Effector memory CD4-positive, alpha-beta T cell (primary cell): ENCODE measurements around the gene EFTUD2.
"Not testable (repeated sequence)": the region's sequence is repeated elsewhere in the genome, so short reads cannot be mapped to it uniquely, and the experiment has no call there.

Experiments used
- DNase-seq, 3 donors: peaks; one replicate each; pipeline ENCODE4 v3.0.0-alpha.2; 2020
- H3K27ac ChIP-seq: 2 replicates; pipeline ENCODE4 v1.7.0; 2013; ENCODE audit warnings: mild to moderate bottlenecking, low read length, moderate library complexity; ENCODE audit not compliant: insufficient read depth, poor library complexity, severe bottlenecking
- H3K27me3 ChIP-seq: replicated peaks from 2 replicates; pipeline ENCODE4 v1.7.0; 2013; ENCODE audit warnings: mild to moderate bottlenecking, low read length; ENCODE audit not compliant: insufficient read depth, control insufficient read depth, poor library complexity, severe bottlenecking
- H3K36me3 ChIP-seq: 2 replicates; pipeline ENCODE4 v1.7.0; 2013; ENCODE audit warnings: mild to moderate bottlenecking, low read length, moderate library complexity; ENCODE audit not compliant: control insufficient read depth, insufficient read depth
- H3K4me1 ChIP-seq: 2 replicates; pipeline ENCODE4 v1.7.0; 2013; ENCODE audit warnings: low read length, mild to moderate bottlenecking; ENCODE audit not compliant: control insufficient read depth, insufficient read depth, poor library complexity, severe bottlenecking
- H3K4me3 ChIP-seq: 2 replicates; pipeline ENCODE4 v1.7.0; 2013; ENCODE audit warnings: low read length, low read depth, mild to moderate bottlenecking; ENCODE audit not compliant: insufficient read depth, poor library complexity, severe bottlenecking
- H3K9me3 ChIP-seq: 2 replicates; pipeline ENCODE4 v1.7.0; 2013; ENCODE audit warnings: mild to moderate bottlenecking, low read length, moderate library complexity; ENCODE audit not compliant: control insufficient read depth

EFTUD2 gene

DNA sequence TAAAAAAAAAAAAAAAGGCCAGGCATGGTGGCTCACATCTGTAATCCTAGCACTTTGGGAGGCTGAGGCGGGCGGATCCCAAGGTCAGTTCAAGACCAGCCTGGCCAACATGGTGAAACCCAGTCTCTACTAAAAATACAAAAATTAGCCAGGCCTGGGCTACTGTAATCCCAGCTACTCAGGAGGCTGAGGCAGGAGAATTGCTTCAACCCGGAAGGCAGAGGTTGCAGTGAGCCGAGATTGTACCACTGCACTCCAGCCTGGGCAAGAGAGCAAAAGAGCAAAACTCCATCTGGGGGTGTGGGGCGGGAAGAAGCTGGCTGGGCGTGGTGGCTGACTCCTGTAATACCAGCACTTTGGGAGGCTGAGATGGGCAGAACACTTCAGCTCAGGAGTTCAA lies 80.7 kb downstream of the EFTUD2 start:
- not testable (repeated sequence) for H3K27me3 ChIP-seq, H3K4me1 ChIP-seq, H3K27ac ChIP-seq, H3K36me3 ChIP-seq, H3K9me3 ChIP-seq, H3K4me3 ChIP-seq, DNase-seq

DNA sequence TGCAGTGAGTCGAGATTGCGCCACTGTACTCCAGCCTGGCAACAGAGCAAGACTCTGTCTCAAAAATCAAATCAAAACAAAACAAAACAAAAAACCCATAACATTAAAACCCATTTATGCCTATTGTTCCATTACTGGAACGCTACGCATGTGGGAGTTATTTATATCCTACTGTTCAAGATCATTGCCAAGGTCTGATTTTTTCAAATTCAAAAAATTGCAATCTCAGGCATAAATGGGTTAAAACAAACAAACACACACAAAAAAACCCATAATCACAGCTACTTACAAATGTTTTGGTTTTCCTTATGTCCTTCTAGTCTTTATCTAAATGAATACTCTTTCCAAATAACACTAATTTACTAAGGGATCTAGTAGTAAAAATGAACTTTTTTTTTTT lies 87.0 kb downstream of the EFTUD2 start:
- Histone ChIP-seq H3K27me3 (no peaks in the 10 kb centered on the region), H3K36me3 (no peaks in the 10 kb centered on the region), H3K9me3 (no peaks in the 10 kb centered on the region), H3K4me3 (no peak overlapping the region), H3K4me1 (no peaks in the 10 kb centered on the region), H3K27ac (no peak overlapping the region)
- no peak for DNase-seq

DNA sequence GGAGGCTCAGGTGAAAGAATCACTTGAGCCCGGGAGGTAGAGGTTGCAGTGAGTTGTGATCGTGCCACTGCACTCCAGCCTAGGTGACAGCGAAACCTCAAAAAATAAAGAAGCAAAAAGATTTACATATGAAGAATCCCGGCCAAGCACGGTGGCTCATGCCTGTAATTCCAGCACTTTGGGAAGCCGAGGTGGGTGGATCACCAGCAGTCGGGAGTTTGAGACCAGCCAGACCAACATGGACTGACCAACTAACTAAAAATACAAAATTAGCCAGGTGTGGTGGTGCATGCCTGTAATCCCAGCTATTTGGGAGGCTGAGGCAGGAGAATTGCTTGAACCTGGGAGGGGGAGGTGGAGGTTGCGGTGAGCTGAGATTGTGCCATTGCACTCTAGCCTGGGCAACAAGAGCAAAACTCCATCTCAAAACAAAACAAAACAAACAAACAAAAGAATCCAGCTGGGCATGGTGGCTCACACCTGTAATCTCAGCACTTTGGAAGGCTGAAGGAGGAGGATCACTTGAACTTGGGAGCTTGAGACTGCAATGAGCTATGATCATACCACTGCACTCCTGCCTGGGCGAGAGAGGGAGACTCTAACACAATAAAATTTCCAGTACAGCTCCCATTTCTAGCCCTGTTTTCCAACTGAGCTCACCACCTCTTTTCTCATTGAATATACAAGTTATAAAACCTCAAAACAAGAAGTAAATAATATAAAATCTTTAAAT lies 90.4 kb downstream of the EFTUD2 start:
- H3K36me3 ChIP-seq, H3K4me1 ChIP-seq, H3K27ac ChIP-seq, DNase-seq, H3K4me3 ChIP-seq, H3K9me3 ChIP-seq, H3K27me3 ChIP-seq: not testable (repeated sequence)

DNA sequence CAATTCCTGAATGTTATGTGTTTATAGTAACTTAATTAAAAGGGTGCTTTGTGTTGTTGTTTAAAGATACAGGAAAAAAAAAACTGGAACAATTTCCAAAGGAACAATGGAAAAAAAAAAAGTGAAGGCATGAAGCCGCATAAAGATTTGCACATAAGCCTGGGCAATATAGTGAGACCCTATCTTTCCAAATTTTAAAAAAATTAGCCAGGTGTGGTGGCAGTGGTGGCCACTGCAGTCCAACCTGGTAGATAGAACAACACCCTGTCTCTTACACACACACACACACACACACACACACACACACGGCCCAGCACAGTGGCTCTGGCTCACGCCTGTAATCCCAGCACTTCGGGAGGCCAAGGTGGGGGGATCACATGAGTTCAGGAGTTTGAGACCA lies 91.1 kb downstream of the EFTUD2 start:
- H3K9me3 ChIP-seq: no peaks in the 10 kb centered on the region
- no peak overlapping the region for H3K4me3 ChIP-seq
- no peaks in the 10 kb centered on the region for H3K4me1 ChIP-seq
- DNase-seq: no peak
- H3K27ac ChIP-seq: no peak overlapping the region
- H3K27me3 ChIP-seq: no peaks in the 10 kb centered on the region
- H3K36me3 ChIP-seq: no peaks in the 10 kb centered on the region

DNA sequence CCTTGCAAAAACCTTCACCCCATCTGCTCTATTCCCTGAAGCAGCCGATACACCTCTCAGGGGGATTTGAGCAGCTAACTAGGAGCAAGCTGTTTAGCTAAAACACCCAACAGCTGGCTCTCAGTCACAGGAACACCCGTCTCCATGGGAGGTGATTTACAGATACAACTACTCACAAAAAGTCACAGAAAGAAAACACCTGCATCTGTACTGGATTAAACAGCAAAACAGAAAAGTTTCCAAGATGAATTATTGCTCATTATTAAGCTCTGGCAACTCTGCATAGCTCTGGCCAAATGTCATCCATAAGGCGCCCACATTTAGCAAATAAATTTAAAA lies 91.5 kb downstream of the EFTUD2 start:
- Histone ChIP-seq H3K9me3 (no peaks in the 10 kb centered on the region), H3K27ac (no peak overlapping the region), H3K36me3 (no peaks in the 10 kb centered on the region), H3K4me1 (no peaks in the 10 kb centered on the region), H3K4me3 (no peak overlapping the region), H3K27me3 (no peaks in the 10 kb centered on the region)
- no peak for DNase-seq

DNA sequence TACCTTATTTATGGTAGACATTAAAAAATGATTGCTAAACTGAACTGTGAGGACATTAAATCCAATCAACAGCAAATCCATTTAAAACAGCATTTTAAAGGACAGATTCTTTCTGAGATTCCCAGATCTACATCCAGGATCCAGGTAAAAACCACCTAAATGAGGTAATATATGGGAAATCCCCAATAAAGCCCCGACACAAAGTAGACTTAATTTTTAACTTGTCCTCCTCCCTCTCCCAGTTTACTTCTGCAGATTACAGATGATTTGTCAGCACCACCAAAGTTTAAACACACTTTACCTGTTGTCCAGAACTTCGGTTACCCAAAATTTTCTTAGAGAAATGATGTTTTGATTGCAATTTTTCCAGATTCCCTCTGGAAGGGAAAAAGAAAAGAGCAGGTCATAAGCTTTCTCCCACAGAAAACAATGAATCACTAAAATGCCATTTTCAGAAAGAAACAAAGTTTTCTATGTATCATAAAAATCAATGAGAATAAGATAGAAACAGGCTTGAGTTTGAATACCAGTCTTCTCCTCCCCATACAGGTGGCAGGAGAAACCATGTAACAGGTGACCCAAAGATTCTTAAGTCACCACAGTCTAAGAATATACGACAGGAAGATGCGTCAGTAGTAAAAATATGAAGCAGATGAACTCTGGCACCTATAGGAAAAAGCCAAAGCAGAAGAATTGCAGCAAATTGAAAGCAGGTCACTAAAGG lies 92.0 kb downstream of the EFTUD2 start:
- no peak overlapping the region for H3K4me3 ChIP-seq
- H3K27ac ChIP-seq: no peak overlapping the region
- H3K27me3 ChIP-seq: no peaks in the 10 kb centered on the region
- no peaks in the 10 kb centered on the region for H3K4me1 ChIP-seq
- no peaks in the 10 kb centered on the region for H3K9me3 ChIP-seq
- no peaks in the 10 kb centered on the region for H3K36me3 ChIP-seq
- DNase-seq: no peak

DNA sequence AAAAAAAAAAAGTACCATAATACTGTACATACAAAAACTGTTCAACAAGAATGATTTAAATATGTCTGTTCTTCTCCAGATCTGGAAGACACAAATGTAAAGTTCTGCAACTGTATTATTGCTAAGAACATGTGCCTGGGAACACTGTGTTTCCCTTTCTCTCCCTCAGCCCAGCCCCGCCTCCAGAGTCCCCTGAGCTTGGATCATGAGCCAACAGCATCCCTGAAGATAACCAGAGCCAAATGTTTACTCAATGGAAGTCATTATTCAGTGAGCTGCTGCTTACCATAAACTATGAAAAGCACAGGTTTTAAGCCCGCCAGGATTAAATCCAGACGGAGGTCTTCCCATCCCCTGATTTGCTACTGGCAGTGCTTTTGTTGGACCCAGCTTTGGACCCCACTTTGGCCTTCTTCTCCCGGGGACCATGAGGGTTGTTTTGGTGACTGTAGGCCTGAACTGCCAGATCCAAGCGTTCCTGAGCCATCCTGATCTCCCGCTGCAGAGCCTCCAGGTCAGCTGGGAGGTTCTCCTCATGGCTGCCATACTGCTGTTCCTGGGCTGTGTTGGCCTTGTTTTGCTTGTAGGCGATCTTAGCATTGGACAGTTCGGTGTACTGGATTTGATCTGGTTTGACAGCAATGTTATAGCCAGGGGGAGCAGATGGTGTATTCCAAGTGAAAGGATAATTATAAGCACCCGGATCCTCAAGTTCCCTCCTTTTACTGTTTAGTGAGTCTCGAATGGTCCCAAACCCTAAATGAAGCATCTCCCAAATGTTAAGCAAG lies 94.7 kb downstream of the EFTUD2 start:
- no peaks in the 10 kb centered on the region for H3K27me3 ChIP-seq
- H3K4me1 ChIP-seq: no peaks in the 10 kb centered on the region
- H3K27ac ChIP-seq: no peak overlapping the region
- no peak overlapping the region for H3K4me3 ChIP-seq
- no peaks in the 10 kb centered on the region for H3K9me3 ChIP-seq
- no peak for DNase-seq
- H3K36me3 ChIP-seq: no peaks in the 10 kb centered on the region

DNA sequence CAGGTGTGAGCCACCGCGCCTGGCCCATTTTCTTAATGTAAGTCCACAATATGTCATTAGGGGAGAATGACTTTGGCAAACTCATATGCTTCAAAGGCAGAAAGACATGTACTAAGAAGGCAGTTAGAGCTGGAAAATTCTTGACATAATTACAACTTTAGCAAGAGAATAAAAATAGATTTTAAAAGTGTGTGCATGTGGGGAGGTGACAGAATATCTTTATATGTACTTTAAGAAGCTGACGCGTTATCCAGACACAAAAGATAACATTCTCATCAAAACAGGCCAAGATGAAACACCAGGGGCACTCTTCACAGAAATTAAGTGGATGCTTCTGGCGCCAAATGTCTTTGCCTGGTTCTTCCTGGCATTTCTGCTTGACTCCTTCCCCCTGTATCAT lies 97.4 kb downstream of the EFTUD2 start:
- Histone ChIP-seq H3K27me3 (no peaks in the 10 kb centered on the region), H3K27ac (no peak overlapping the region), H3K9me3 (no peaks in the 10 kb centered on the region), H3K4me3 (no peak overlapping the region), H3K36me3 (no peaks in the 10 kb centered on the region), H3K4me1 (no peaks in the 10 kb centered on the region)
- no peak for DNase-seq
